IMR-90 (cell line): ENCODE data around the gene NOX4.
"Not testable (repeated sequence)": the region's sequence is repeated elsewhere in the genome, so short reads cannot be mapped to it uniquely, and the experiment has no call there.

Experiments used
- RCOR1 ChIP-seq: IDR thresholded peaks from 2 replicates; pipeline ENCODE4 v1.6.1; 2012; ENCODE audit warnings: mild to moderate bottlenecking, low read length, improper control_type of control experiment; ENCODE audit not compliant: insufficient replicate concordance
- TF ChIP-seq, protein P1 (sequence below): conservative IDR thresholded peaks from 2 replicates; pipeline ENCODE4 v1.5.1; 2012; ENCODE audit warnings: mild to moderate bottlenecking, low read depth, low read length, improper control_type of control experiment

DNA sequence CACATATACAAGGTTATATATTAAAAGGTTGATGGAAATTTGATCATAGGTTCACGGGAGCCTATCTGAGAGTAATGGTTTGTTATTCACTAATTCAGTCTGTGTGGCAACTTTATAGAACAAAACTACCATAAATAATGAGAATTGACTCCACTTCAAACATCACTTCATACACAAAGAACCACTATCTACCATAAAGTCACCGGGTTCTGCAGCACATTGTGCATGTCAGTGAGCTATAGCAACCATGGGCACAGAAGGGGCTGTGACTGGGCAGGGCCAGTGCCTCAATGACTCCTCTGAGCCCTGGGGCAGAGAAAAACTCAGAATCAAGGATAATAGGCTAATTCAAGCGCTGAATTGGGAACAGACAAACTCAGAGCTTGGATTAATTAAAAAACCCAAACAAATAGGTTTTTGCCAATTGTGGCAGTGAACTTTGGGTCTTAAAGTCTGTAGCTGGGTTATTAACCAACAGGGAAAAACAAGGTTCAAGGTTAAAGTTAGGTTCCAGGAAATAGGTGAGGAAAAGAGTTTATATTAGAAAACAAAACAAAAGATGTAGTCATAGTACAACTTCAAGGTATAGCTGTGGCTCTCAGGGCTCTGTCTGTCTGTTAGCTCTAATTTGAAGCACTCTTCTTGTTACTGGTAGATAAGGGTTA, 181.7 kb downstream of the NOX4 start:
- TF ChIP-seq, protein P1, sequence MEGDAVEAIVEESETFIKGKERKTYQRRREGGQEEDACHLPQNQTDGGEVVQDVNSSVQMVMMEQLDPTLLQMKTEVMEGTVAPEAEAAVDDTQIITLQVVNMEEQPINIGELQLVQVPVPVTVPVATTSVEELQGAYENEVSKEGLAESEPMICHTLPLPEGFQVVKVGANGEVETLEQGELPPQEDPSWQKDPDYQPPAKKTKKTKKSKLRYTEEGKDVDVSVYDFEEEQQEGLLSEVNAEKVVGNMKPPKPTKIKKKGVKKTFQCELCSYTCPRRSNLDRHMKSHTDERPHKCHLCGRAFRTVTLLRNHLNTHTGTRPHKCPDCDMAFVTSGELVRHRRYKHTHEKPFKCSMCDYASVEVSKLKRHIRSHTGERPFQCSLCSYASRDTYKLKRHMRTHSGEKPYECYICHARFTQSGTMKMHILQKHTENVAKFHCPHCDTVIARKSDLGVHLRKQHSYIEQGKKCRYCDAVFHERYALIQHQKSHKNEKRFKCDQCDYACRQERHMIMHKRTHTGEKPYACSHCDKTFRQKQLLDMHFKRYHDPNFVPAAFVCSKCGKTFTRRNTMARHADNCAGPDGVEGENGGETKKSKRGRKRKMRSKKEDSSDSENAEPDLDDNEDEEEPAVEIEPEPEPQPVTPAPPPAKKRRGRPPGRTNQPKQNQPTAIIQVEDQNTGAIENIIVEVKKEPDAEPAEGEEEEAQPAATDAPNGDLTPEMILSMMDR = not testable (repeated sequence)
- TF ChIP-seq RCOR1 = not testable (repeated sequence)
